ENCODE data around the gene CINP.

CINP gene

GRCh38 chr14:102377696-102378095 is 15.0 kb upstream of the CINP start:
- no peaks in the 10 kb centered on the region for H3K9me3 ChIP-seq (ENCODE audit: insufficient read depth, low read depth, low read length)
- H3K4me1 ChIP-seq (ENCODE audit: insufficient read depth, low read length): no peaks in the 10 kb centered on the region
- peaks cover 23% of the 10 kb centered on the region for H3K36me3 ChIP-seq (ENCODE audit: insufficient read depth, low read depth, low read length)
- no peaks in the 10 kb centered on the region for H3K27me3 ChIP-seq (ENCODE audit: insufficient read depth, low read length)
- H3K27ac ChIP-seq (ENCODE audit: low read length): no peak overlapping the region
- H3K9ac ChIP-seq (ENCODE audit: low read depth, low read length): no peak overlapping the region
- H3K4me3 ChIP-seq (ENCODE audit: low read length): no peak overlapping the region

DNA sequence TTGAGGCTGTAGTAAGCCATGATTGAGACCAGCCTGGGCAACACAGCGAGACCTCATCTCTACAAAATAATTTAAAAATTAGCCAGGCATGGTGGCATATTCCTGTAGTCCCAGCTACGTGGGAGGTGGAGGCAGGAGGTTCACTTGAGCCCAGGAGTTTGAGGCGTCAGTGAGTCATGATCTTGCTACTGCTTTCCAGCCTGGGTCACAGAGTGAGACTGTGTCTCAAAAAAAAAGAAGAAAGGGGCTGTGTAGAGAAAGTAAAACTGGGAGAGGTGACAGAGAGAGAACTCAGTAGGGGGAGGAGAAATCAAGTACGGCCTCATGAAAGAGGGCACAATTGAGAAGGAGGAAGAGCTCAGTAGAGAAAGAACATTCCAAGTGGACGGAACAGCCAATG is 12.4 kb upstream of the CINP start:
- Histone ChIP-seq H3K36me3 (ENCODE audit: insufficient read depth, low read depth, low read length) (peaks cover 20% of the 10 kb centered on the region), H3K27ac (ENCODE audit: low read length) (no peak overlapping the region), H3K4me1 (ENCODE audit: insufficient read depth, low read length) (no peaks in the 10 kb centered on the region), H3K9me3 (ENCODE audit: insufficient read depth, low read depth, low read length) (no peaks in the 10 kb centered on the region), H3K27me3 (ENCODE audit: insufficient read depth, low read length) (no peaks in the 10 kb centered on the region), H3K9ac (ENCODE audit: low read depth, low read length) (no peak overlapping the region), H3K4me3 (ENCODE audit: low read length) (no peak overlapping the region)

GRCh38 chr14:102374264-102374663 is 11.6 kb upstream of the CINP start:
- no peaks in the 10 kb centered on the region for H3K9me3 ChIP-seq (ENCODE audit: insufficient read depth, low read depth, low read length)
- no peak overlapping the region for H3K27ac ChIP-seq (ENCODE audit: low read length)
- no peaks in the 10 kb centered on the region for H3K4me1 ChIP-seq (ENCODE audit: insufficient read depth, low read length)
- H3K36me3 ChIP-seq (ENCODE audit: insufficient read depth, low read depth, low read length): peaks cover 17% of the 10 kb centered on the region
- H3K4me3 ChIP-seq (ENCODE audit: low read length): no peak overlapping the region
- H3K9ac ChIP-seq (ENCODE audit: low read depth, low read length): no peak overlapping the region
- H3K27me3 ChIP-seq (ENCODE audit: insufficient read depth, low read length): no peaks in the 10 kb centered on the region

GRCh38 chr14:102373110-102373509 is 10.4 kb upstream of the CINP start:
- Histone ChIP-seq H3K4me1 (ENCODE audit: insufficient read depth, low read length) (no peaks in the 10 kb centered on the region), H3K27ac (ENCODE audit: low read length) (no peak overlapping the region), H3K27me3 (ENCODE audit: insufficient read depth, low read length) (no peaks in the 10 kb centered on the region), H3K9me3 (ENCODE audit: insufficient read depth, low read depth, low read length) (no peaks in the 10 kb centered on the region), H3K4me3 (ENCODE audit: low read length) (no peak overlapping the region), H3K36me3 (ENCODE audit: insufficient read depth, low read depth, low read length) (peaks cover 13% of the 10 kb centered on the region), H3K9ac (ENCODE audit: low read depth, low read length) (no peak overlapping the region)

DNA sequence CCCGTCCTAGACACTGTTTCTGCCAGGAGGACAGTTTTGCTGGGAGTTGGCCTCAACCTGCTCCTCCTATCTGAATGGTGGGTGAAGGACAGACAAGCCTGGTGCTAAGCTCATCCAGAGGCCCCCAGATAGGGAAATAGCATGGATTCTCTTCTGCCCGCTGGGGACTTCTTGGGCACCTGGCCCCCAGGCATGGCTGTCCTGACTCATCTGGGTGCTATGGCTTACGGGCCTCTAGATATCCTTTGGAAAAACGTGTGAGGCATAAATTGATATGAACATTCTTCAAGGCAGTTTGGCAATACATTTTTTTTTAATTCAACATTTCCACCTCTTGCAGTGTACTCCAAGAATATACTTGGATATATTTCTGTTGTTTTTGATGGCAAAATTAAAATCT is 8.7 kb upstream of the CINP start:
- H3K27me3 ChIP-seq (ENCODE audit: insufficient read depth, low read length): no peaks in the 10 kb centered on the region
- H3K4me3 ChIP-seq (ENCODE audit: low read length): no peak overlapping the region
- H3K27ac ChIP-seq (ENCODE audit: low read length): no peak overlapping the region
- H3K9me3 ChIP-seq (ENCODE audit: insufficient read depth, low read depth, low read length): no peaks in the 10 kb centered on the region
- H3K9ac ChIP-seq (ENCODE audit: low read depth, low read length): no peak overlapping the region
- no peaks in the 10 kb centered on the region for H3K4me1 ChIP-seq (ENCODE audit: insufficient read depth, low read length)
- no peaks in the 10 kb centered on the region for H3K36me3 ChIP-seq (ENCODE audit: insufficient read depth, low read depth, low read length)

DNA sequence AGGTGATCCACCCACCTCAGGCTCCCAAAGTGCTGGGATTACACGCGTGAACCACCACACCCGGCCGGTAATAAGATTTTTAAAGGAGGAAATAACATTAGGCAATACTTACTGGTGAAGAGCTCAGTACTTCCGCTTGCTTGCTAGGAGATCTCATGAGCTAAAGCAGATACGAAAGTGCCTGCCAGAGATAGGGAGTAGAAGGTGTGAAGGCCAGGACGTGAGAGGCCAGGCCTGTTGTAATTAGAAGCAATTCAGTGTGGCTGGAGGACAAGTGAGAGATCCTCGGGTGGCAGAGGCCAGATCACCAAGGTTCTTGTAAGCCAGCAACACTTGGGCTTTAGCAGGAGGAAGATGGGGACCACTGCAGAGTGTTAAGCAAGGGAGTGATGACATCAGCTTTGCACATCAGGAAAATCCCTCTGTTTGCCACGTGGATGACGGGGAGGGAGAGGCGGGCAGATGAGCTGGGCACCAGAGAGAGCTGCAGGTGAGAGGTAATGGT is 7.7 kb upstream of the CINP start:
- no peaks in the 10 kb centered on the region for H3K4me1 ChIP-seq (ENCODE audit: insufficient read depth, low read length)
- no peak overlapping the region for H3K27ac ChIP-seq (ENCODE audit: low read length)
- H3K27me3 ChIP-seq (ENCODE audit: insufficient read depth, low read length): no peaks in the 10 kb centered on the region
- H3K9ac ChIP-seq (ENCODE audit: low read depth, low read length): no peak overlapping the region
- no peak overlapping the region for H3K4me3 ChIP-seq (ENCODE audit: low read length)
- no peaks in the 10 kb centered on the region for H3K9me3 ChIP-seq (ENCODE audit: insufficient read depth, low read depth, low read length)
- H3K36me3 ChIP-seq (ENCODE audit: insufficient read depth, low read depth, low read length): no peaks in the 10 kb centered on the region

GRCh38 chr14:102363182-102363943 is 673 bp upstream of the CINP start:
- H3K36me3 ChIP-seq (ENCODE audit: insufficient read depth, low read depth, low read length): peaks cover 8% of the 10 kb centered on the region
- peak overlapping the region; percentile 79; the same call in 1 of the 2 replicates for H3K9ac ChIP-seq (ENCODE audit: low read depth, low read length)
- peak overlapping the region; percentile 91 for H3K4me3 ChIP-seq (ENCODE audit: low read length)
- H3K27me3 ChIP-seq (ENCODE audit: insufficient read depth, low read length): peaks cover 6% of the 10 kb centered on the region; the same call in 1 of the 2 replicates
- no peaks in the 10 kb centered on the region for H3K9me3 ChIP-seq (ENCODE audit: insufficient read depth, low read depth, low read length)
- peaks cover 14% of the 10 kb centered on the region for H3K4me1 ChIP-seq (ENCODE audit: insufficient read depth, low read length)
- no peak overlapping the region for H3K27ac ChIP-seq (ENCODE audit: low read length)

GRCh38 chr14:102362084-102362483 is 606 bp downstream of the CINP start:
- peak overlapping the region; percentile 91 for H3K4me3 ChIP-seq (ENCODE audit: low read length)
- H3K27me3 ChIP-seq (ENCODE audit: insufficient read depth, low read length): peaks cover 6% of the 10 kb centered on the region; the same call in 1 of the 2 replicates
- H3K9ac ChIP-seq (ENCODE audit: low read depth, low read length): peak overlapping the region; percentile 79; the same call in 1 of the 2 replicates
- H3K36me3 ChIP-seq (ENCODE audit: insufficient read depth, low read depth, low read length): peaks cover 15% of the 10 kb centered on the region
- H3K27ac ChIP-seq (ENCODE audit: low read length): no peak overlapping the region
- H3K9me3 ChIP-seq (ENCODE audit: insufficient read depth, low read depth, low read length): no peaks in the 10 kb centered on the region
- peaks cover 14% of the 10 kb centered on the region for H3K4me1 ChIP-seq (ENCODE audit: insufficient read depth, low read length)

- H3K27ac ChIP-seq (ENCODE audit: low read length): no peak overlapping the region
- no peak overlapping the region for H3K4me3 ChIP-seq (ENCODE audit: low read length)
Measured at GRCh38 chr14:102360388-102360787, 2.3 kb downstream of the CINP start.

GRCh38 chr14:102359341-102359740 is 3.3 kb downstream of the CINP start:
- Histone ChIP-seq H3K9me3 (ENCODE audit: insufficient read depth, low read depth, low read length) (no peaks in the 10 kb centered on the region), H3K9ac (ENCODE audit: low read depth, low read length) (no peak overlapping the region), H3K36me3 (ENCODE audit: insufficient read depth, low read depth, low read length) (peaks cover 29% of the 10 kb centered on the region), H3K27ac (ENCODE audit: low read length) (no peak overlapping the region), H3K4me1 (ENCODE audit: insufficient read depth, low read length) (peaks cover 13% of the 10 kb centered on the region), H3K4me3 (ENCODE audit: low read length) (no peak overlapping the region), H3K27me3 (ENCODE audit: insufficient read depth, low read length) (peaks cover 6% of the 10 kb centered on the region; the same call in 1 of the 2 replicates)

More at GRCh38 chr14:102360388-102360787, 2.3 kb downstream of the CINP start:
- Histone ChIP-seq H3K4me1 (ENCODE audit: insufficient read depth, low read length) (peaks cover 14% of the 10 kb centered on the region), H3K36me3 (ENCODE audit: insufficient read depth, low read depth, low read length) (peaks cover 22% of the 10 kb centered on the region), H3K9me3 (ENCODE audit: insufficient read depth, low read depth, low read length) (no peaks in the 10 kb centered on the region), H3K9ac (ENCODE audit: low read depth, low read length) (no peak overlapping the region), H3K27me3 (ENCODE audit: insufficient read depth, low read length) (peaks cover 6% of the 10 kb centered on the region; the same call in 1 of the 2 replicates)

DNA sequence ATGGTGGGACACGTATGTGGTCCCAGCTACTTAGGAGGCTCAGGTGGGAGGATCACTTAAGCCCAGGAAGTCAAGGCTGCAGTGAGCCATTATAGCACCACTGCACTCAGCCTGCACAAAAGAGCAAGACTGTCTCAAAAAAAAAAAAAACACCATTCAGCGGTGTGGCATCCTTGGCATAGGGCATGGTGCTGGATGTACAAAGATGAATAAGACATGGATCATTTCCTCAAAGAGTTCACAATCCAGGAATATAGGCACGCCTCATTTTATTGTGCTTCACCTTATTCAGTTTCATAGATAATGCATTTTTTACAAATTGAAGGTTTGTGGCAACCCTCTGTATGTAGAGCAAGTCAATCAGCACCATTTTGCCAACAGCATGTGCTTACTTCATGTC is 6.4 kb downstream of the CINP start:
- Histone ChIP-seq H3K4me3 (ENCODE audit: low read length) (no peak overlapping the region), H3K4me1 (ENCODE audit: insufficient read depth, low read length) (no peaks in the 10 kb centered on the region), H3K27me3 (ENCODE audit: insufficient read depth, low read length) (no peaks in the 10 kb centered on the region), H3K9ac (ENCODE audit: low read depth, low read length) (no peak overlapping the region), H3K36me3 (ENCODE audit: insufficient read depth, low read depth, low read length) (peaks cover 45% of the 10 kb centered on the region), H3K27ac (ENCODE audit: low read length) (no peak overlapping the region), H3K9me3 (ENCODE audit: insufficient read depth, low read depth, low read length) (no peaks in the 10 kb centered on the region)

DNA sequence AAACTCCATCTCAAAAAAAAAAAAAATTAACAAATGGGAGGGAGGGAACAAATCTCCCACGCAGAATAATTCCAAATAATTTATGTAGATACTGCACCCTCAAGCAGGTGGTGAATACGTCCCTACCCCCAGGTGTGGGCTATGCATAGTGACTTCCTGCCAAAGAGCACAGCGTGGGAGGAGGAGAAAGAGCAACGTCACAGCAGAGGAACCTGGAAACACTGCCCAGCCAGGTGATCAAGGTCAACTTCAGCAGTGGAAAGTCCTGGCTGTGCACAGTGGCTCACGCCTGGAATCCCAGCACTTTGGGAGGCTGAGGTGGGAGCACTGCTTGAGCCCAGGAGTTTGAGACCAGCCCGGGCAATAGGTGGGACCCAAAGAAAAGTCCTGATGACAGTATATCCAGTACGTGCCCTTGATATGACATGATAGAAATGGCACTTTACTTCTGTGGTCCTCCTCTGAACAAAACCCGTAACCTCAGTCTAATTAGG is 9.5 kb downstream of the CINP start:
- Histone ChIP-seq H3K27ac (ENCODE audit: low read length) (no peak overlapping the region), H3K9ac (ENCODE audit: low read depth, low read length) (no peak overlapping the region), H3K36me3 (ENCODE audit: insufficient read depth, low read depth, low read length) (peaks cover 54% of the 10 kb centered on the region), H3K4me1 (ENCODE audit: insufficient read depth, low read length) (no peaks in the 10 kb centered on the region), H3K9me3 (ENCODE audit: insufficient read depth, low read depth, low read length) (no peaks in the 10 kb centered on the region), H3K27me3 (ENCODE audit: insufficient read depth, low read length) (no peaks in the 10 kb centered on the region), H3K4me3 (ENCODE audit: low read length) (no peak overlapping the region)
